ENCODE results near the gene MXI1.

The MXI1 gene

GRCh38 chr10:110168601-110169481 lies 38.6 kb upstream of the MXI1 start:
- Histone ChIP-seq H3K4me1 (ENCODE audit: control insufficient read depth in 5 of 5, insufficient read depth in 5 of 5, low read length in 5 of 5) (peaks cover 0 to 16% (median 3%) of the 10 kb centered on the region in 5 donors), H3K9me3 (ENCODE audit: control insufficient read depth in 5 of 5, low read length in 5 of 5) (no peaks in the 10 kb centered on the region), H3K27ac (ENCODE audit: low read depth, low read length) (no peak overlapping the region), H3K4me3 (ENCODE audit: low read depth in 1 of 5, low read length in 5 of 5) (no peak overlapping the region), H3K27me3 (ENCODE audit: control insufficient read depth in 5 of 5, insufficient read depth in 4 of 5, low read length in 5 of 5) (peaks cover 25 to 42% (median 26%) of the 10 kb centered on the region in 5 donors), H3K36me3 (ENCODE audit: control insufficient read depth in 5 of 5, insufficient read depth in 5 of 5, low read length in 5 of 5) (no peaks in the 10 kb centered on the region), H3K9ac (ENCODE audit: low read length in 5 of 5) (no peak overlapping the region)

- Histone ChIP-seq H3K4me1 (ENCODE audit: control insufficient read depth in 5 of 5, insufficient read depth in 5 of 5, low read length in 5 of 5) (peaks cover 0 to 16% (median 3%) of the 10 kb centered on the region in 5 donors), H3K9me3 (ENCODE audit: control insufficient read depth in 5 of 5, low read length in 5 of 5) (no peaks in the 10 kb centered on the region), H3K4me3 (ENCODE audit: low read depth in 1 of 5, low read length in 5 of 5) (no peak overlapping the region), H3K9ac (ENCODE audit: low read length in 5 of 5) (no peak overlapping the region), H3K27ac (ENCODE audit: low read depth, low read length) (no peak overlapping the region), H3K27me3 (ENCODE audit: control insufficient read depth in 5 of 5, insufficient read depth in 4 of 5, low read length in 5 of 5) (peaks cover 25 to 42% (median 30%) of the 10 kb centered on the region in 5 donors), H3K36me3 (ENCODE audit: control insufficient read depth in 5 of 5, insufficient read depth in 5 of 5, low read length in 5 of 5) (no peaks in the 10 kb centered on the region)
Observed at GRCh38 chr10:110169586-110169985, 37.8 kb upstream of the MXI1 start.

DNA sequence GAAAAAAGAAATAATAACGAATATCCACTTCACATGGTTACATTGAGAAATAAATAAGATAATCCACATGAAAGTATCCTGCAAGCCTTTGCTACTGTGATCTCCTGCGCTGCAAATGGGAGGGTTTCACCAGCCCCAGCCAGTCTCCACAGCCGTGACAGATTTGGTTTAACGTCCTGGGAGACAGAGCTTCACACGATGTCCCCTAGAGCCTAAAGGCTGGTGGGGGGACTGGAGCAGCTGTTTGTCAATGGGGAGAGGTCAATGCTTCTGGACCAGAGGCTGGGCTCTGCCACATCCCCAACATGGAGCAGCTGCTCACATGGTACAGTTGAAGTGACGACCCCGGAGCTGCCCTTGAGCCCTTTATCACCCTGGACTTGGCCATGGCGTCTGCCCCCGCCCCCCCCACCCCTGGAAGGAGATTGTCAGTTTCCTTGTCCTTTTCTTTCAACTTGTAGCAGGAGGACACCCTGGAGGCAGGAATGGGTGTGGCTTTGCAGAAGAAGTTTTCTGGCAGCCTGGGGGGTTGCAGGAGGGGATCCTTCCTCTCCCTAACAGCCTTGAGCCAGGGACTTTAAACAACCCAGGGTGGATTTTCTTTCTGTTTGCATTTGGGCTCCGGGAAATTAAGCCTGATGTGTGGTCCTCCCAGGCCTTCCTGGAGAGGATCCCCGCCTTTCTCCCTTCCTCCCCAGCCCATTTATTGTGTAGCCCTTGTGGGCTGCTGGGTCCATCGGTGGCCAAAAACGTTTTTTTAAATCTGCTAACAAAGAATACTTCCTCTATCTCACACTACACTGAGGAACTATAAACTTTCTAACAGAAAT lies 37.0 kb upstream of the MXI1 start:
- no peak overlapping the region for H3K4me3 ChIP-seq (ENCODE audit: low read depth in 1 of 5, low read length in 5 of 5)

DNA sequence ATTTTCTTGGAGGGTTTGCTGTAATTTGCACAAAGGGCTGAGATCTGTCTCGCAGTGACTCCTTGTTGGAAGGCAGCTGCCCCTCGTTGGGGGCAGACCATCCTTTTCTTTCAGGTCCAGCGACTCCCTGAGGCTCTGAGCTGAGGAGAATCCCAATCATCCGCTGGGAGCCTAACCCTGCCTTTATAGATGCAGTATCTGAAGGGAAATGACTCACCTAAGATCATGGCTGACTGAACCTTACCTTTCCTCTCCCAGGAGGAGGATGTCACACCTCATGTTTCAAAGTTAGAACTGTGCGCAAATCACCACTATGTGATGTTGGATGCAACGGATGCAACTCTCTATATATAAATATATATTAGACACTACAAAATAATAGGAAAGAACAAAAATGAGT lies 36.4 kb upstream of the MXI1 start:
- Histone ChIP-seq H3K27me3 (ENCODE audit: control insufficient read depth in 5 of 5, insufficient read depth in 4 of 5, low read length in 5 of 5) (peaks cover 24 to 39% (median 25%) of the 10 kb centered on the region in 5 donors), H3K4me1 (ENCODE audit: control insufficient read depth in 5 of 5, insufficient read depth in 5 of 5, low read length in 5 of 5) (peaks cover 0 to 20% (median 3%) of the 10 kb centered on the region in 5 donors), H3K9ac (ENCODE audit: low read length in 5 of 5) (no peak overlapping the region), H3K4me3 (ENCODE audit: low read depth in 1 of 5, low read length in 5 of 5) (no peak overlapping the region), H3K27ac (ENCODE audit: low read depth, low read length) (no peak overlapping the region), H3K36me3 (ENCODE audit: control insufficient read depth in 5 of 5, insufficient read depth in 5 of 5, low read length in 5 of 5) (no peaks in the 10 kb centered on the region), H3K9me3 (ENCODE audit: control insufficient read depth in 5 of 5, low read length in 5 of 5) (no peaks in the 10 kb centered on the region)

More for the DNA sequence above, 37.0 kb upstream of the MXI1 start:
- Histone ChIP-seq H3K27me3 (ENCODE audit: control insufficient read depth in 5 of 5, insufficient read depth in 4 of 5, low read length in 5 of 5) (peaks cover 25 to 42% (median 30%) of the 10 kb centered on the region in 5 donors), H3K9ac (ENCODE audit: low read length in 5 of 5) (no peak overlapping the region), H3K4me1 (ENCODE audit: control insufficient read depth in 5 of 5, insufficient read depth in 5 of 5, low read length in 5 of 5) (peaks cover 0 to 16% (median 3%) of the 10 kb centered on the region in 5 donors), H3K36me3 (ENCODE audit: control insufficient read depth in 5 of 5, insufficient read depth in 5 of 5, low read length in 5 of 5) (no peaks in the 10 kb centered on the region), H3K9me3 (ENCODE audit: control insufficient read depth in 5 of 5, low read length in 5 of 5) (no peaks in the 10 kb centered on the region), H3K27ac (ENCODE audit: low read depth, low read length) (no peak overlapping the region)

DNA sequence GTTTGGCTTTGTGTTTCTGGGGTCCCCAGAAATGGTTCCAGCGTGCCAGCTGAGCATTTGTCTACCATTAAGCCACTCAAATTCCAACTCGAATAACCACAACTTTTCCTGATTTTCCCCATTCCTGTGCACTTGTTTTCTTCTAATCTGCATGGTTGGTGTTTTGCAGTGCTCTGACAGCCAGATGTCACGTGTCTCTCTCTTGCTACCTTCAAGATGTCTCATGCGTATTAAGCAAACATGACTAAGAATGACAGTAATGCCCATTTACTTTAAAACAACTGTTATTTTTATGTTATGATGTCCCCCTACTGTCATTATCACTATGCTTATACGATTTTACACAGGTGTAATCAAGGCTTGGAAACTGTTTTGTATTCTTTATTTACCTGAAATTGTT lies 35.2 kb upstream of the MXI1 start:
- H3K4me1 ChIP-seq (ENCODE audit: control insufficient read depth in 5 of 5, insufficient read depth in 5 of 5, low read length in 5 of 5): peaks cover 0 to 26% (median 3%) of the 10 kb centered on the region in 5 donors
- H3K4me3 ChIP-seq (ENCODE audit: low read depth in 1 of 5, low read length in 5 of 5): no peak overlapping the region
- H3K9me3 ChIP-seq (ENCODE audit: control insufficient read depth in 5 of 5, low read length in 5 of 5): no peaks in the 10 kb centered on the region
- H3K27ac ChIP-seq (ENCODE audit: low read depth, low read length): no peak overlapping the region
- H3K27me3 ChIP-seq (ENCODE audit: control insufficient read depth in 5 of 5, insufficient read depth in 4 of 5, low read length in 5 of 5): peaks cover 21 to 41% (median 26%) of the 10 kb centered on the region in 5 donors
- H3K36me3 ChIP-seq (ENCODE audit: control insufficient read depth in 5 of 5, insufficient read depth in 5 of 5, low read length in 5 of 5): no peaks in the 10 kb centered on the region
- no peak overlapping the region for H3K9ac ChIP-seq (ENCODE audit: low read length in 5 of 5)

DNA sequence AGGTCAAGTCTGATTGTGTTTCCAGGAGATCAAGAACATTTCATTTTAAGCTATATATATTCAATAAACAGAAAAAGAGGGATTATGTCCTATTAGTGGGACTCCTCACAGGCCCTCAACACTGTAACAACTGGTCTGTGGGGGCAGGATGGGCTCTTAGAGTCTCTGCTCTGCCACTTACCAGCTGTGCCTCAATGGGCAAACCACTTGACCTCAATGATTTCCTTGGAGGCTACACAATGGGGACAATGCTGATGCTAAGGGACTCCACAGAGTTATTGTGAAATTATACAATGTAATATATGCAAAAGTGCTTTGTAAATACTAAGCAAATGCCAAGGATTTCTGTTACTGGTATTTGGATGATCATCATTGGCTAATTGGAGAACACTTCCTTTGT lies 33.2 kb upstream of the MXI1 start:
- Histone ChIP-seq H3K9ac (ENCODE audit: low read length in 5 of 5) (no peak overlapping the region), H3K4me3 (ENCODE audit: low read depth in 1 of 5, low read length in 5 of 5) (no peak overlapping the region), H3K27ac (ENCODE audit: low read depth, low read length) (no peak overlapping the region), H3K27me3 (ENCODE audit: control insufficient read depth in 5 of 5, insufficient read depth in 4 of 5, low read length in 5 of 5) (peaks cover 12 to 22% (median 13%) of the 10 kb centered on the region in 5 donors), H3K4me1 (ENCODE audit: control insufficient read depth in 5 of 5, insufficient read depth in 5 of 5, low read length in 5 of 5) (peaks cover 0 to 22% (median 0%) of the 10 kb centered on the region in 5 donors), H3K36me3 (ENCODE audit: control insufficient read depth in 5 of 5, insufficient read depth in 5 of 5, low read length in 5 of 5) (no peaks in the 10 kb centered on the region), H3K9me3 (ENCODE audit: control insufficient read depth in 5 of 5, low read length in 5 of 5) (no peaks in the 10 kb centered on the region)

GRCh38 chr10:110174816-110175215 lies 32.6 kb upstream of the MXI1 start:
- Histone ChIP-seq H3K27me3 (ENCODE audit: control insufficient read depth in 5 of 5, insufficient read depth in 4 of 5, low read length in 5 of 5) (peaks cover 7 to 16% (median 7%) of the 10 kb centered on the region in 5 donors), H3K4me3 (ENCODE audit: low read depth in 1 of 5, low read length in 5 of 5) (no peak overlapping the region), H3K4me1 (ENCODE audit: control insufficient read depth in 5 of 5, insufficient read depth in 5 of 5, low read length in 5 of 5) (peaks cover 0 to 22% (median 0%) of the 10 kb centered on the region in 5 donors), H3K9me3 (ENCODE audit: control insufficient read depth in 5 of 5, low read length in 5 of 5) (no peaks in the 10 kb centered on the region), H3K9ac (ENCODE audit: low read length in 5 of 5) (no peak overlapping the region), H3K27ac (ENCODE audit: low read depth, low read length) (no peak overlapping the region), H3K36me3 (ENCODE audit: control insufficient read depth in 5 of 5, insufficient read depth in 5 of 5, low read length in 5 of 5) (no peaks in the 10 kb centered on the region)

GRCh38 chr10:110175406-110175805 lies 32.0 kb upstream of the MXI1 start:
- Histone ChIP-seq H3K4me3 (ENCODE audit: low read depth in 1 of 5, low read length in 5 of 5) (no peak overlapping the region), H3K27ac (ENCODE audit: low read depth, low read length) (no peak overlapping the region), H3K27me3 (ENCODE audit: control insufficient read depth in 5 of 5, insufficient read depth in 4 of 5, low read length in 5 of 5) (peaks cover 7 to 13% (median 7%) of the 10 kb centered on the region in 5 donors), H3K9ac (ENCODE audit: low read length in 5 of 5) (no peak overlapping the region), H3K9me3 (ENCODE audit: control insufficient read depth in 5 of 5, low read length in 5 of 5) (no peaks in the 10 kb centered on the region), H3K36me3 (ENCODE audit: control insufficient read depth in 5 of 5, insufficient read depth in 5 of 5, low read length in 5 of 5) (no peaks in the 10 kb centered on the region), H3K4me1 (ENCODE audit: control insufficient read depth in 5 of 5, insufficient read depth in 5 of 5, low read length in 5 of 5) (peaks cover 0 to 17% (median 0%) of the 10 kb centered on the region in 5 donors)

DNA sequence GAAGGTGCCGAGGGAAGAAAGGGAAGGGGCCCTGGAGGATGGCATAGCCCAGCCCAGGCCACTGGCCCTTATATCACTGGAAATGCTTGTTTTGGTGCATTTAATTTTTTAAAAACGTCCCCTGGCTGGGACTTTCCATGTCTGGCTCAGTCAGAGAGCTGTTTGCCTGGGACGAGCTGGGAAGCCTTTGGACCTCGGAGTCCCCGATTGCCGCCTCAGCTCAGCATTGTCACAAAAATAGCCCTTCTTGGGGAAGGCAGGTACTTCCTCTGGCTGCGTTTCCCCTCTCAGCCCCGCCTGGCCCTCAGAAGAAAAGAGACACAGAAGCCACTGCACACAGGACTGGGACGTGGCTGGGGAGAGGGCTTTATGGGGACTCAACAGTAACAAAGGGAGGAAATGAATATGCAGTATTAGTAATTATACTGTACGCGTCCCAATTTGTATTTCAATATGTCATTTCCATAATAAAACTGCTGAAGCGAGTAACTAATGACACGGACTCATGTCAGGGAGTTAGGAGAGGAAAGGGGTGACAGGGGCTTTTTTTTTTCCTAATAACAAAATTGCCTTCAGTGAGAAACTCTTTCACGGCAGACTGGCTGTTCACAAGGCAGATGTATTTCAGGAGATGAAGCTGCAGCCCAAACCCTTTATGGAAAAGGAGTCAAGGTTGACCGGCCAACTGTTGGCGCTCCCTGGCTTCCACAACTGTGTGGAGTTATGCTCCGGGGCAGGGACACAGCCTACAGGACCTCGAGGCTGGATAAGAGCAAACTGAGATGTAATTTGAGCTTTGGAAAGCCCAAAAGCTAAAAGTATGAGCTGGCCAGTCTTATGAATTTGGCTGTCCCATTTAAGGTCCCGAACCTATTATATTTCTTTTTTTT lies 31.0 kb upstream of the MXI1 start:
- Histone ChIP-seq H3K9me3 (ENCODE audit: control insufficient read depth in 5 of 5, low read length in 5 of 5) (no peaks in the 10 kb centered on the region), H3K27me3 (ENCODE audit: control insufficient read depth in 5 of 5, insufficient read depth in 4 of 5, low read length in 5 of 5) (peaks cover 2 to 9% (median 7%) of the 10 kb centered on the region in 5 donors), H3K9ac (ENCODE audit: low read length in 5 of 5) (peak overlapping the region in 1 of 5 donors; percentile 7), H3K4me3 (ENCODE audit: low read depth in 1 of 5, low read length in 5 of 5) (peak overlapping the region in 2 of 5 donors; percentile 35 to 43), H3K36me3 (ENCODE audit: control insufficient read depth in 5 of 5, insufficient read depth in 5 of 5, low read length in 5 of 5) (no peaks in the 10 kb centered on the region), H3K27ac (ENCODE audit: low read depth, low read length) (no peak overlapping the region), H3K4me1 (ENCODE audit: control insufficient read depth in 5 of 5, insufficient read depth in 5 of 5, low read length in 5 of 5) (peaks cover 0 to 10% (median 0%) of the 10 kb centered on the region in 5 donors)
